OCI-LY1 (cell line): ENCODE measurements around the gene LSM4.

ENCODE experiments used
- CTCF ChIP-seq: fragments of 200-600 bp; sonication (generic), shearing (Covaris generic); IDR thresholded peaks from 2 replicates; pipeline ENCODE4 v1.5.1; 2017; ENCODE audit warnings: mild to moderate bottlenecking, antibody characterized with exemption, low read length, moderate library complexity, mixed read lengths
- EZH2 ChIP-seq: fragments of 200-600 bp; sonication (generic), shearing (Covaris generic); IDR thresholded peaks from 2 replicates; pipeline ENCODE4 v1.8.0; 2017; ENCODE audit warnings: borderline replicate concordance, mixed run types, mild to moderate bottlenecking, antibody characterized with exemption, low read length, moderate library complexity, mixed read lengths

GRCh38 chr19:18333680-18334079, 10.8 kb upstream of the LSM4 start:
- no peak for TF ChIP-seq EZH2
- TF ChIP-seq CTCF = no peak
